ENCODE data around the gene TMEM187.

The TMEM187 gene

GRCh38 chrX:154023276-154024000, 50.9 kb downstream of the TMEM187 start:
- no peak for DNase-seq

GRCh38 chrX:154024271-154024670, 51.7 kb downstream of the TMEM187 start:
- no peak for DNase-seq

DNA sequence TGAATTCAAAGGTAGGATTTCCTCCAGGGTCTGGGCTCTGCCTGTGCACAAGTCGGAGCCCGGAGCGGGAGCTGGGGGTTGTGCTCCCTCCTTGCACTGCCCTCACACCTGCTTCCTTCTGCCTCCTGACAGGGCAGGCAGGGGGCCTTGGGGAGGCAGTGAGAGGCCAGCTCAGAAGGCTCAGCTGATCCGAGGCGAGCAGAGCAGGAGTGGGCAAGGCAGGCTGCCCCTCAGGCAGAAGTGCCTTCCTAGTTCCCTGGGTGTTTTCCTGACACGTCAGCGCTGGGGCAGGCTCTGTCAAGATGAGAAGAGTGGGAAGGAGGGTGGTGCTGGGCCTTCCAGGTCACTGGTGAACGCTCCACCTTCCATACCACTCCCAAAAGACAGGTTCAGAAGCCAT, 52.7 kb downstream of the TMEM187 start:
- DNase-seq: no peak

GRCh38 chrX:154026136-154027021, 53.8 kb downstream of the TMEM187 start:
- DNase-seq: no peak

DNA sequence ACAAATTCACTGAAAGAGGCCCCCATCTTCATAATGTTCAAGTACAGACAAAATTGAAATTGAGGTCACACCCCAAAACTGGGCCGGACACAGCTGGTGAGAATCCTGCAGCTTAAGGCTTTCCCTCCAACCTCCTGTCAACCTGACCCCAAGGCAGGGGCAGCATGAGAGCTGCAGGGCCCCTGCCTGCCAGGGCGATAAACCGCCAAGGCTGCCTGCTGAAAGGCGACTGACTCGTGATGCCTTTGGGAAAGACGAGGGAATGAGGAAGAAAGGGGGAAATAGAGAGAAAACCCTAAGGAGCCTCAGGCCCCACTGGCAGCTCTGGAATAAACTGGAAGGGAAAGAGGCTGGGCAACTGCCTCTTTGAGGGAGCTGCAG, 54.5 kb downstream of the TMEM187 start:
- DNase-seq: no peak

- no peak for DNase-seq
These were observed 55.4 kb downstream of the TMEM187 start for GRCh38 chrX:154027986-154028385.

- no peak for DNase-seq
These were observed 56.1 kb downstream of the TMEM187 start for GRCh38 chrX:154028502-154029184.

DNA sequence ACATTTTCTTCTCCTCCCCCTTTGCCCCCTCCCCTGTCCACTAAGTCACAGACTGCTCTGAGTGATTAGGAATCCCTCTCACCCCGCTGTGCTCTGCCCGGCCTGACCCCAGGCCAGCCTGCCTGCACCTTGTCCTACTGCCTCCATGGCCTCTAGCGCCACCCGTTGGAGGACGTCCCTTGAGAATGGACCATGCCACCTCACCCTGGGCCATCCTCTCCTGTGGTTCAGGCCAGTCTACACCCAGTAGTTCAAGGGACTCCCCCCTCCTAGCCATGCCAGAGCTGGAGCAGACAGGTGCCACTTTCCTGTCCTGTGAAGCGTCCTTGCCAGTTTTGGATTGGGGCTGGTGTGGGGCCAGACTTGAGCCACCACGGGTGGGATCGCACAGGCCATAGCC, 56.9 kb downstream of the TMEM187 start:
- no peak for DNase-seq

DNA sequence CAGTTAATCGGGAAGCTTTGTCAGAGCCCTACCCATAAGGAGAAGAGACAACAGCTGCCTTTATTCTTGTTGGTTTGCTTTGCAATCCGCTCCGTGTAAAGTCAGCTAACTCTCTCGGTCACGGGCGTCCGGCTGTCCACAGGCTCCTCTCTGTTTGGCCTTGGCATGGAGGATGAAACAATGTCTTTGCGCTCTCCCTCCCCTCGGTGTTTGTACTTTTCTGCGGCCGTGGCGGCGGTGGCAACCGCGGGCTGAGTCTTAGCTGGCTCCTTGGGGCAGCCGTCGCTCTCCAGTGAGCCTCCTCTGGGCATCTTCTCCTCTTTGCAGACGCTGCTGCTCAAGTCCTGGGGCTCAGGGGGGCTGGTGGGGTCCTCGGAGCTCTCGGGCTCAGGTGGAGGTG, 57.7 kb downstream of the TMEM187 start:
- DNase-seq: no peak

DNA sequence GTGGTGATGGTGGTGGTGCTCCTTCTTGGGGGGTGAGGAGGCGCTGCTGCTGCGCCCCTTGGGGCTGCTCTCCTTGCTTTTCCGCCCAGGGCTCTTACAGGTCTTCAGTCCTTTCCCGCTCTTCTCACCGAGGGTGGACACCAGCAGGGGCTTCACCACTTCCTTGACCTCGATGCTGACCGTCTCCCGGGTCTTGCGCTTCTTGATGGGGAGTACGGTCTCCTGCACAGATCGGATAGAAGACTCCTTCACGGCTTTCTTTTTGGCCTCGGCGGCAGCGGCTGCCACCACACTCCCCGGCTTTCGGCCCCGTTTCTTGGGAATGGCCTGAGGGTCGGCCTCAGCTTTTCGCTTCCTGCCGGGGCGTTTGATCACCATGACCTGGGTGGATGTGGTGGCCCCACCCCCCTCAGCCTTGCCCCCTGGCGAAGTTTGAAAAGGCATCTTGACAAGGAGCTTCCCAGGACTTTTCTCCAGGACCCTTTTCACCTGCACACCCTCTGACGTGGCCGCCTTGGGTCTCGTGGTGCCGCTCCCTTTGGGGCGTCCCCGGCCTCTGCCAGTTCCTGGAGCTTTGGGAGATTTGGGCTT, 58.3 kb downstream of the TMEM187 start:
- DNase-seq: no peak

- no peak for DNase-seq
These were observed 59.6 kb downstream of the TMEM187 start for GRCh38 chrX:154032160-154032559.

DNA sequence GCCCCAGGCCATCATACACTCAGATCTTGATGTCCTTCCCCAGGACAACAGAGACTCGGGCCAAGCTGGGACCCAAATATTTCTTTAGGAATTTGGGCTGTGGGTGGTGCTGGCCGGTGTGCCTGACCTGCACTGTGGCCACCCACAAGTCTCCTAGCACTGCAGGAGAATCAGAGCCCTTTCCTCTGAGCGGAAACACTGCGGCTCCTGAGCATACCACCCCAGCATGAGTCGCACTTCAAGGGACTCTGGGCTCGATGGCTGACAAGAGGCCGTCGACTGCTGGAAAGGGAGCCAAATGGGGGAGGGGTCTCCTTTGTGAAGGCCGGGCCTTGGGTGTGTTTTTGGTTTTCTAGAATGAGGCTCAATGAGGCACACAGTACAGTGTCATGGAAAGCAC, 60.1 kb downstream of the TMEM187 start:
- DNase-seq: no peak

Measured in fibroblast of skin of back (primary cell).